A549 (cell line): Measurements from ENCODE around the gene HOXC12. TPM values are rescaled to one million over a fixed set of nuclear protein-coding genes. Genes with fewer than 3 reads are reported as not detected.

Experiments used
- ATAC-seq, 2 experiments: fragments of 200-7000 bp in 1 of 2; fragments of >200 bp in 1 of 2; cut with Nextera tagmentation in 1 of 2; cut with Tn5 transposase in 1 of 2; 3 replicates each; pipeline versions ENCODE4 v1.8.0 to v1.9.1; 2018 to 2020; ENCODE audit warnings: mild to moderate bottlenecking in 1 of 2, moderate library complexity in 1 of 2
- CTCF ChIA-PET: fragments of 300-600 bp; sonication (Branson Sonifier 250); formaldehyde crosslinking; extraction: SDS; loops from one replicate; lab custom pipeline; 2021; ENCODE audit warnings: antibody characterized with exemption, inconsistent platforms; lab: Yijun Ruan, JAX
- POLR2A ChIA-PET: fragments of 350-600 bp; formaldehyde crosslinking; extraction: SDS; loops from one replicate; lab custom pipeline; 2021; ENCODE audit warnings: antibody characterized with exemption, inconsistent platforms; lab: Yijun Ruan, JAX
- DNase-seq, 2 experiments: peaks; one replicate each; pipeline versions ENCODE4 v3.0.0 to v3.0.0-alpha.2; 2011 to 2016; ENCODE audit warnings: low read depth in 1 of 2, low spot score in 1 of 2
- FAIRE-seq: peaks from 2 replicates; lab custom pipeline; 2011; peaks lifted over from hg19 to GRCh38; lab: Jason Lieb, UNC
- H3K27ac ChIP-seq, 2 experiments: fragments of >200 bp; sonication (Bioruptor Twin); formaldehyde crosslinking; 3 replicates each; pipeline ENCODE4 v1.5.1; 2016 to 2017
- H3K4me1 ChIP-seq: fragments of >200 bp; sonication (Bioruptor Twin); formaldehyde crosslinking; 3 replicates; pipeline ENCODE4 v1.6.1; 2016
- H3K4me2 ChIP-seq: fragments of >200 bp; sonication (Bioruptor Twin); formaldehyde crosslinking; 3 replicates; pipeline ENCODE4 v1.6.1; 2016
- H3K4me3 ChIP-seq: fragments of >200 bp; sonication (Bioruptor Twin); formaldehyde crosslinking; 3 replicates; pipeline ENCODE4 v1.5.1; 2016
- H3K9me3 ChIP-seq: fragments of >200 bp; sonication (Bioruptor Twin); formaldehyde crosslinking; 3 replicates; pipeline ENCODE4 v1.6.1; 2016
- ATOH8 ChIP-seq: fragments of 250-450 bp; sonication (Bioruptor Pico); IDR thresholded peaks from 2 replicates; pipeline ENCODE4 v1.5.0; 2020; ENCODE audit warnings: low read depth, mild to moderate bottlenecking, moderate library complexity
- BHLHE40 ChIP-seq: IDR thresholded peaks from 2 replicates; pipeline ENCODE4 v1.6.1; 2012; ENCODE audit warnings: low read depth, low read length, inconsistent platforms
- CBX8 ChIP-seq: fragments of 200-600 bp; sonication (generic); IDR thresholded peaks from 2 replicates; pipeline ENCODE4 v1.6.1; 2016
- CHD2 ChIP-seq: fragments of 150-350 bp; IDR thresholded peaks from 2 replicates; pipeline ENCODE4 v1.6.1; 2014; ENCODE audit warnings: low read length; ENCODE audit not compliant: partially characterized antibody
- EP300 ChIP-seq, 2 experiments: fragments of >200 bp; sonication (Bioruptor Twin); formaldehyde crosslinking; IDR thresholded peaks; 2 replicates in 1 of 2; 3 replicates in 1 of 2; pipeline ENCODE4 v1.6.1; 2016 to 2017
- ESRRA ChIP-seq: fragments of 150-350 bp; IDR thresholded peaks from 2 replicates; pipeline ENCODE4 v1.6.1; 2014; ENCODE audit warnings: mild to moderate bottlenecking, low read length, borderline replicate concordance
- FOSB ChIP-seq: fragments of 250-450 bp; sonication (Bioruptor Pico); IDR thresholded peaks from 2 replicates; pipeline ENCODE4 v1.5.0; 2020; ENCODE audit warnings: mild to moderate bottlenecking, moderate library complexity
- FOXS1 ChIP-seq: fragments of 250-450 bp; sonication (Bioruptor Pico); IDR thresholded peaks from 2 replicates; pipeline ENCODE4 v1.5.0; 2020; ENCODE audit warnings: mild to moderate bottlenecking, moderate library complexity
- HES2 ChIP-seq: fragments of >200 bp; sonication (Bioruptor Twin); formaldehyde crosslinking; IDR thresholded peaks from 2 replicates; pipeline ENCODE4 v1.6.1; 2016
- HEYL ChIP-seq: fragments of 250-450 bp; sonication (Bioruptor Pico); IDR thresholded peaks from 2 replicates; pipeline ENCODE4 v1.8.0; 2021; ENCODE audit warnings: mild to moderate bottlenecking, moderate library complexity
- HOXB13 ChIP-seq: fragments of 250-450 bp; sonication (Bioruptor Pico); IDR thresholded peaks from 2 replicates; pipeline ENCODE4 v1.5.0; 2020; ENCODE audit warnings: low read depth, mild to moderate bottlenecking, moderate library complexity
- KDM1A ChIP-seq: fragments of 200-600 bp; sonication (generic); IDR thresholded peaks from 2 replicates; pipeline ENCODE4 v1.6.1; 2016; ENCODE audit warnings: low read depth, mild to moderate bottlenecking
- MAFK ChIP-seq: fragments of 450-650 bp; IDR thresholded peaks from 2 replicates; pipeline ENCODE4 v1.6.1; 2014; ENCODE audit not compliant: partially characterized antibody
- NPAS2 ChIP-seq: fragments of 250-450 bp; sonication (Bioruptor Pico); IDR thresholded peaks from 2 replicates; pipeline ENCODE4 v1.8.0; 2022; ENCODE audit warnings: mild to moderate bottlenecking, moderate library complexity, borderline replicate concordance
- PHF8 ChIP-seq: fragments of 200-600 bp; sonication (generic); IDR thresholded peaks from 2 replicates; pipeline ENCODE4 v1.6.1; 2016; ENCODE audit warnings: low read depth, mild to moderate bottlenecking, antibody characterized with exemption, moderate library complexity, borderline replicate concordance
- POLR2A ChIP-seq: IDR thresholded peaks from 2 replicates; pipeline ENCODE4 v1.6.1; 2012; ENCODE audit warnings: mild to moderate bottlenecking, low read length
- POLR2AphosphoS2 ChIP-seq: conservative IDR thresholded peaks from 2 replicates; pipeline ENCODE4 v1.6.1; 2012; ENCODE audit warnings: low read length, improper control_type of control experiment, inconsistent platforms
- RCOR1 ChIP-seq: fragments of 150-350 bp; IDR thresholded peaks from 2 replicates; pipeline ENCODE4 v1.6.1; 2014; ENCODE audit warnings: antibody characterized with exemption, low read length, low read depth
- SMC3 ChIP-seq: fragments of >200 bp; sonication (Bioruptor Twin); formaldehyde crosslinking; IDR thresholded peaks from 3 replicates; pipeline ENCODE4 v1.6.1; 2018; ENCODE audit warnings: inconsistent platforms
- SREBF2 ChIP-seq: fragments of 450-650 bp; IDR thresholded peaks from 2 replicates; pipeline ENCODE4 v1.6.1; 2014; ENCODE audit warnings: mild to moderate bottlenecking, moderate library complexity
- TFCP2L1 ChIP-seq: fragments of 250-450 bp; sonication (Bioruptor Pico); IDR thresholded peaks from 2 replicates; pipeline ENCODE4 v1.5.0; 2021; ENCODE audit warnings: mild to moderate bottlenecking
- ZC3H11A ChIP-seq: fragments of 450-650 bp; IDR thresholded peaks from 2 replicates; pipeline ENCODE4 v1.6.1; 2014; ENCODE audit warnings: antibody characterized with exemption, mild to moderate bottlenecking
- WGBS: methylation state at CpG from one replicate; pipeline ENCODE4 v1.1.6; 2017; ENCODE audit errors: missing lambda C conversion rate; 5-methylcytosine and 5-hydroxymethylcytosine counted together
- polyA plus RNA-seq, 4 experiments: library from polyadenylated mRNA; depleted of rRNA in 3 of 4; stranded (reverse); fragments of >200 nt; fragmentation: RNase III in 1 of 4; extraction: RNeasy Plus Mini Kit Qiagen cat#74134 plus additional on column Dnase treatment in 1 of 4; gene quantifications; 2 replicates in 3 of 4; 3 replicates in 1 of 4; pipeline ENCODE4 v1.2.3, GENCODE V29; 2011 to 2017
- TF ChIP-seq, protein P1 (sequence below): fragments of 250-450 bp; sonication (Bioruptor Pico); IDR thresholded peaks from 2 replicates; pipeline ENCODE4 v1.5.0; 2021; ENCODE audit warnings: mild to moderate bottlenecking, moderate library complexity, borderline replicate concordance
- TF ChIP-seq, protein P2 (sequence below): fragments of >200 bp; sonication (Bioruptor Twin); formaldehyde crosslinking; IDR thresholded peaks from 3 replicates; pipeline ENCODE4 v1.6.1; 2016
- TF ChIP-seq, protein P3 (sequence below): fragments of 150-350 bp; IDR thresholded peaks from 2 replicates; pipeline ENCODE4 v1.6.1; 2014; ENCODE audit warnings: low read depth, mild to moderate bottlenecking, low read length
- TF ChIP-seq, protein P4 (sequence below): IDR thresholded peaks from 2 replicates; pipeline ENCODE4 v1.6.1; 2012

The HOXC12 gene
- polyA plus RNA-seq, 2 of the 4 experiments (the other 2 are of a cell fraction), result not detected

DNA sequence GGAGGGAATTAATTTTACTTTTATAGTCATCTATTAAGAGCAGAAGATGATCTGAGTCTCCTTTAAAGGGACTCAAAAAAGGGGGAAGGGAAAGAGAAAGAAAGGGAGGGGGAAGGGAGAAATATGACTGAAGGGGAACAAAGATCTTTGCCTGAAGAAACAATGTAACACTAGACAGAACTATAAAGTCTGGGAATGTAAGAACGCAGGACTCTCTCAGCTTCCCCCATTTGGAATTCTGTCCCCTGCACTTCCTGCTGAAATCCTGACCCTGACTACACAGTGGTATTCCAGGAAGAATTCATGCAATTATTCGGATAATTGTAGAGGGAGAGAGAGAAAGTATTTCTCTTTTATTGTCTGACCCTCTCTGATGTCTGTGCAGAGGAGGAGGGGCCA is 9.6 kb downstream of the HOXC12 start:
- Histone ChIP-seq H3K4me3 (no peak overlapping the region), H3K9me3 (no peaks in the 10 kb centered on the region), H3K4me1 (peaks cover 9% of the 10 kb centered on the region; the same call in 1 of the 3 replicates), H3K4me2 (peak overlapping the region; percentile 55), H3K27ac (no peak overlapping the region)
- CTCF ChIA-PET, result interaction anchor here (0.6 to 1.8 kb wide), 4 partner anchors 21 to 196 kb away, joined by 3 to 7 read pairs (median 4); partner anchors contain the start of genes HOXC10 and HOXC13
- DNase-seq, result no peak
- no peak for FAIRE-seq
- POLR2A ChIA-PET, result no interaction called here
- WGBS, result 55% methylated on average over 2 of the region's 2 CpGs
- no peak for ATAC-seq
- TF ChIP-seq TFCP2L1 (no peak), PHF8 (no peak), ZC3H11A (no peak), POLR2AphosphoS2 (no peak), HEYL (CRISPR knock-in tag) (no peak), CBX8 (no peak), EP300 (IDR thresholded peaks at IDR 0.05) (no peak)
- TF ChIP-seq, protein P1, sequence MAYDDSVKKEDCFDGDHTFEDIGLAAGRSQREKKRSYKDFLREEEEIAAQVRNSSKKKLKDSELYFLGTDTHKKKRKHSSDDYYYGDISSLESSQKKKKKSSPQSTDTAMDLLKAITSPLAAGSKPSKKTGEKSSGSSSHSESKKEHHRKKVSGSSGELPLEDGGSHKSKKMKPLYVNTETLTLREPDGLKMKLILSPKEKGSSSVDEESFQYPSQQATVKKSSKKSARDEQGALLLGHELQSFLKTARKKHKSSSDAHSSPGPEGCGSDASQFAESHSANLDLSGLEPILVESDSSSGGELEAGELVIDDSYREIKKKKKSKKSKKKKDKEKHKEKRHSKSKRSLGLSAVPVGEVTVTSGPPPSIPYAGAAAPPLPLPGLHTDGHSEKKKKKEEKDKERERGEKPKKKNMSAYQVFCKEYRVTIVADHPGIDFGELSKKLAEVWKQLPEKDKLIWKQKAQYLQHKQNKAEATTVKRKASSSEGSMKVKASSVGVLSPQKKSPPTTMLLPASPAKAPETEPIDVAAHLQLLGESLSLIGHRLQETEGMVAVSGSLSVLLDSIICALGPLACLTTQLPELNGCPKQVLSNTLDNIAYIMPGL (CRISPR knock-in tag), result no peak

- POLR2A ChIA-PET, result no interaction called here
- DNase-seq (no peak), ATAC-seq (no peak), FAIRE-seq (no peak)
- 85% methylated on average over 18 of the region's 18 CpGs for WGBS
- peaks cover 9% of the 10 kb centered on the region; the same call in 1 of the 3 replicates for H3K4me1 ChIP-seq
- H3K4me3 ChIP-seq, result no peak overlapping the region
- TF ChIP-seq CBX8 (no peak), SREBF2 (no peak), CHD2 (no peak), FOSB (CRISPR knock-in tag) (no peak), RCOR1 (no peak), HOXB13 (CRISPR knock-in tag) (no peak), SMC3 (no peak), POLR2AphosphoS2 (no peak)
- CTCF ChIA-PET, result interaction anchor here (1.2 to 1.7 kb wide), 2 partner anchors 20 to 27 kb away, joined by 3 to 7 read pairs; partner anchors contain the start of genes HOXC10 and HOXC13
- no peak overlapping the region for H3K4me2 ChIP-seq
- 0 out of 6 replicates have a peak overlapping the region, but pooled peaks of 1 of the 2 experiments have one; percentile 6 for H3K27ac ChIP-seq
- no peaks in the 10 kb centered on the region for H3K9me3 ChIP-seq
Observed at GRCh38 chr12:53965281-53966084, 10.8 kb downstream of the HOXC12 start.

DNA sequence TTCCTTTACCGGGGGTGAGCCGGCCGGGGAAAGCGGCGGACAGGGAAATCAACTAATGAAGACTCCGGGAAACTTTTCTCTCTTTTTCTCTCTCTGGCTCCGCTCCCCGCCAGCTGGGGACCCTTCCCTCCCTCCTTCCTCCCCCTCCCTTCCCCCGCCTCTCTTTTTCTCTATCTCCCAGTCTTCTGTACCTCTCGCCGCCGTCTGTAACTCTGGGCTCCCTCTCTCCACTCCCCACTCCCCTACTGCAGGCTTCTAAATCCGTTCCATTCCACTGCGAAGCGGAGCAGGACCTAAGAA is 11.3 kb downstream of the HOXC12 start:
- 84% methylated on average over 15 of the region's 15 CpGs for WGBS
- no peak overlapping the region for H3K4me2 ChIP-seq
- no peak for DNase-seq
- H3K27ac ChIP-seq, result no peak overlapping the region
- CTCF ChIA-PET, result interaction anchor here (0.9 kb wide), 1 partner anchor 198 kb away, joined by 4 read pairs; no protein-coding TSS in a partner anchor
- FAIRE-seq, result no peak
- H3K4me1 ChIP-seq, result peaks cover 9% of the 10 kb centered on the region; the same call in 1 of the 3 replicates
- no peaks in the 10 kb centered on the region for H3K9me3 ChIP-seq
- no peak for ATAC-seq
- TF ChIP-seq HOXB13 (CRISPR knock-in tag), result no peak
- TF ChIP-seq ATOH8 (CRISPR knock-in tag), result no peak
- no peak for TF ChIP-seq FOXS1
- TF ChIP-seq HES2, result no peak
- TF ChIP-seq, protein P2, sequence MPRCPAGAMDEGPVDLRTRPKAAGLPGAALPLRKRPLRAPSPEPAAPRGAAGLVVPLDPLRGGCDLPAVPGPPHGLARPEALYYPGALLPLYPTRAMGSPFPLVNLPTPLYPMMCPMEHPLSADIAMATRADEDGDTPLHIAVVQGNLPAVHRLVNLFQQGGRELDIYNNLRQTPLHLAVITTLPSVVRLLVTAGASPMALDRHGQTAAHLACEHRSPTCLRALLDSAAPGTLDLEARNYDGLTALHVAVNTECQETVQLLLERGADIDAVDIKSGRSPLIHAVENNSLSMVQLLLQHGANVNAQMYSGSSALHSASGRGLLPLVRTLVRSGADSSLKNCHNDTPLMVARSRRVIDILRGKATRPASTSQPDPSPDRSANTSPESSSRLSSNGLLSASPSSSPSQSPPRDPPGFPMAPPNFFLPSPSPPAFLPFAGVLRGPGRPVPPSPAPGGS, result no peak
- TF ChIP-seq, protein P3, sequence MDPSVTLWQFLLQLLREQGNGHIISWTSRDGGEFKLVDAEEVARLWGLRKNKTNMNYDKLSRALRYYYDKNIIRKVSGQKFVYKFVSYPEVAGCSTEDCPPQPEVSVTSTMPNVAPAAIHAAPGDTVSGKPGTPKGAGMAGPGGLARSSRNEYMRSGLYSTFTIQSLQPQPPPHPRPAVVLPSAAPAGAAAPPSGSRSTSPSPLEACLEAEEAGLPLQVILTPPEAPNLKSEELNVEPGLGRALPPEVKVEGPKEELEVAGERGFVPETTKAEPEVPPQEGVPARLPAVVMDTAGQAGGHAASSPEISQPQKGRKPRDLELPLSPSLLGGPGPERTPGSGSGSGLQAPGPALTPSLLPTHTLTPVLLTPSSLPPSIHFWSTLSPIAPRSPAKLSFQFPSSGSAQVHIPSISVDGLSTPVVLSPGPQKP, result no peak
- TF ChIP-seq ESRRA, result no peak
- TF ChIP-seq MAFK, result no peak
- TF ChIP-seq PHF8, result no peak
- TF ChIP-seq KDM1A, result no peak
- TF ChIP-seq, protein P4, sequence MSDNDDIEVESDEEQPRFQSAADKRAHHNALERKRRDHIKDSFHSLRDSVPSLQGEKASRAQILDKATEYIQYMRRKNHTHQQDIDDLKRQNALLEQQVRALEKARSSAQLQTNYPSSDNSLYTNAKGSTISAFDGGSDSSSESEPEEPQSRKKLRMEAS, result no peak
- no peak for TF ChIP-seq SREBF2
- TF ChIP-seq EP300 (IDR thresholded peaks at IDR 0.05), result no peak
- TF ChIP-seq NPAS2 (CRISPR knock-in tag), result no peak
- TF ChIP-seq HEYL (CRISPR knock-in tag), result no peak
- TF ChIP-seq BHLHE40, result no peak
- no peak for TF ChIP-seq POLR2A
- no peak for TF ChIP-seq TFCP2L1
- POLR2A ChIA-PET, result no interaction called here
- H3K4me3 ChIP-seq, result no peak overlapping the region
